GM18502 (cell line): ENCODE measurements around the gene RINL.
"Not testable (repeated sequence)": the region's sequence is repeated elsewhere in the genome, so short reads cannot be mapped to it uniquely, and the experiment has no call there.

Source experiments
- ATAC-seq: cut with Tn5 transposase; IDR thresholded peaks from one replicate; pipeline ENCODE4 v1.9.1; 2021; ENCODE audit warnings: mild to moderate bottlenecking; ENCODE audit not compliant: unreplicated experiment, poor library complexity

The RINL gene

GRCh38 chr19:38878575-38879399 is 712 bp upstream of the RINL start:
- no peak for ATAC-seq

GRCh38 chr19:38875656-38876395 is 2.2 kb downstream of the RINL start:
- no peak for ATAC-seq

- ATAC-seq, result not testable (repeated sequence)
Measured at GRCh38 chr19:38873400-38873799, 4.7 kb downstream of the RINL start.

GRCh38 chr19:38870612-38871011 is 7.5 kb downstream of the RINL start:
- ATAC-seq, result no peak

- ATAC-seq, result peak; percentile 71
Measured at GRCh38 chr19:38869836-38870607, 8.1 kb downstream of the RINL start.

- ATAC-seq, result no peak
Measured at GRCh38 chr19:38869160-38869835, 8.8 kb downstream of the RINL start.

GRCh38 chr19:38868551-38868950 is 9.5 kb downstream of the RINL start:
- no peak for ATAC-seq

- no peak for ATAC-seq
Measured at GRCh38 chr19:38867171-38867780, 10.8 kb downstream of the RINL start.

GRCh38 chr19:38862321-38863059 is 15.6 kb downstream of the RINL start:
- no peak for ATAC-seq

- ATAC-seq, result no peak
Measured at GRCh38 chr19:38861368-38861767, 16.7 kb downstream of the RINL start.

- ATAC-seq, result not testable (repeated sequence)
Measured at GRCh38 chr19:38859631-38860204, 18.4 kb downstream of the RINL start.

GRCh38 chr19:38856813-38857212 is 21.3 kb downstream of the RINL start:
- ATAC-seq, result no peak

- ATAC-seq, result not testable (repeated sequence)
Measured at GRCh38 chr19:38855751-38856150, 22.3 kb downstream of the RINL start.

- ATAC-seq, result not testable (repeated sequence)
Measured at GRCh38 chr19:38854961-38855360, 23.1 kb downstream of the RINL start.

GRCh38 chr19:38853214-38853613 is 24.9 kb downstream of the RINL start:
- no peak for ATAC-seq

GRCh38 chr19:38852231-38853044 is 25.6 kb downstream of the RINL start:
- no peak for ATAC-seq

- peak; percentile 20 for ATAC-seq
Measured at GRCh38 chr19:38851622-38852230, 26.3 kb downstream of the RINL start.
